OCI-LY1 (cell line): ENCODE data around the gene MYADML2.

Source experiments
- H2AFZ ChIP-seq: fragments of 200-600 bp; sonication (generic), shearing (Covaris generic); 2 replicates; pipeline ENCODE4 v1.6.0; 2014; ENCODE audit warnings: antibody characterized with exemption, mild to moderate bottlenecking, low read length
- H3F3A ChIP-seq: fragments of 200-600 bp; sonication (generic), shearing (Covaris generic); 2 replicates; pipeline ENCODE4 v1.6.0; 2014; ENCODE audit warnings: mild to moderate bottlenecking, antibody characterized with exemption, low read length, moderate library complexity; ENCODE audit not compliant: insufficient read depth
- H3K27ac ChIP-seq: fragments of 200-600 bp; sonication (generic); 2 replicates; pipeline ENCODE4 v1.5.1; 2014; ENCODE audit warnings: low read length, mixed run types, mild to moderate bottlenecking, low read depth; ENCODE audit not compliant: poor library complexity, severe bottlenecking
- H3K27me3 ChIP-seq: fragments of 200-600 bp; sonication (generic); 2 replicates; pipeline ENCODE4 v1.6.0; 2014; ENCODE audit warnings: antibody characterized with exemption, mild to moderate bottlenecking, low read length, moderate library complexity; ENCODE audit not compliant: insufficient read depth
- H3K36me3 ChIP-seq: fragments of 200-600 bp; sonication (generic); 2 replicates; pipeline ENCODE4 v1.6.1; 2014; ENCODE audit warnings: mild to moderate bottlenecking, antibody characterized with exemption, low read length, moderate library complexity, mixed read lengths; ENCODE audit not compliant: insufficient read depth
- H3K4me1 ChIP-seq: fragments of 200-600 bp; sonication (generic); 2 replicates; pipeline ENCODE4 v1.5.1; 2014; ENCODE audit warnings: mild to moderate bottlenecking, low read length, moderate library complexity; ENCODE audit not compliant: insufficient read depth, severe bottlenecking
- H3K4me2 ChIP-seq: fragments of 200-600 bp; sonication (generic), shearing (Covaris generic); 2 replicates; pipeline ENCODE4 v1.6.1; 2014; ENCODE audit warnings: low read length
- H3K4me3 ChIP-seq: fragments of 200-600 bp; sonication (generic); 2 replicates; pipeline ENCODE4 v1.5.1; 2014; ENCODE audit warnings: low read length, low read depth, mild to moderate bottlenecking, mixed read lengths; ENCODE audit not compliant: poor library complexity, severe bottlenecking
- H3K79me2 ChIP-seq: fragments of 200-600 bp; shearing (Covaris generic); 2 replicates; pipeline ENCODE4 v1.6.1; 2016; ENCODE audit warnings: mixed run types, low read length, mixed read lengths; ENCODE audit not compliant: insufficient read depth
- H3K9ac ChIP-seq: fragments of 200-600 bp; sonication (generic), shearing (Covaris generic); 2 replicates; pipeline ENCODE4 v1.6.1; 2014; ENCODE audit warnings: mild to moderate bottlenecking, low read length, mixed read lengths
- H3K9me2 ChIP-seq: fragments of 200-600 bp; sonication (generic), shearing (Covaris generic); 2 replicates; pipeline ENCODE4 v1.6.1; 2014; ENCODE audit warnings: low read depth, mild to moderate bottlenecking, low read length, mixed read lengths
- H3K9me3 ChIP-seq: fragments of 200-600 bp; shearing (Covaris generic); 2 replicates; pipeline ENCODE4 v1.6.1; 2014; ENCODE audit warnings: low read length, mixed read lengths
- H4K20me1 ChIP-seq: fragments of 200-600 bp; sonication (generic), shearing (Covaris generic); 2 replicates; pipeline ENCODE4 v1.6.0; 2016; ENCODE audit warnings: mild to moderate bottlenecking, low read length; ENCODE audit not compliant: insufficient read depth
- CTCF ChIP-seq: fragments of 200-600 bp; sonication (generic), shearing (Covaris generic); IDR thresholded peaks from 2 replicates; pipeline ENCODE4 v1.5.1; 2017; ENCODE audit warnings: mild to moderate bottlenecking, antibody characterized with exemption, low read length, moderate library complexity, mixed read lengths
- EZH2 ChIP-seq: fragments of 200-600 bp; sonication (generic), shearing (Covaris generic); IDR thresholded peaks from 2 replicates; pipeline ENCODE4 v1.8.0; 2017; ENCODE audit warnings: borderline replicate concordance, mixed run types, mild to moderate bottlenecking, antibody characterized with exemption, low read length, moderate library complexity, mixed read lengths

Gene MYADML2

GRCh38 chr17:81961521-81962498, 14.8 kb upstream of the MYADML2 start:
- H3K27me3 ChIP-seq, result peaks cover 25% of the 10 kb centered on the region; the same call in 1 of the 2 replicates
- peaks cover 10% of the 10 kb centered on the region for H3K4me1 ChIP-seq
- no peaks in the 10 kb centered on the region for H4K20me1 ChIP-seq
- no peak overlapping the region for H2AFZ ChIP-seq
- no peak overlapping the region for H3K4me2 ChIP-seq
- TF ChIP-seq CTCF (no peak), EZH2 (no peak)
- no peaks in the 10 kb centered on the region for H3F3A ChIP-seq
- no peak overlapping the region for H3K27ac ChIP-seq
- H3K36me3 ChIP-seq, result no peaks in the 10 kb centered on the region
- no peaks in the 10 kb centered on the region for H3K9me3 ChIP-seq
- no peaks in the 10 kb centered on the region for H3K79me2 ChIP-seq
- no peak overlapping the region for H3K9ac ChIP-seq
- H3K9me2 ChIP-seq, result no peaks in the 10 kb centered on the region
- no peak overlapping the region for H3K4me3 ChIP-seq

- no peak within 1 kb of the TSS for H3K27ac ChIP-seq
- peaks cover 10% of the 10 kb centered on the region for H3K4me1 ChIP-seq
- H3K27me3 ChIP-seq, result peaks cover 30% of the 10 kb centered on the region; the same call in 1 of the 2 replicates
- no peaks in the 10 kb centered on the region for H3K79me2 ChIP-seq
- no peak within 1 kb of the TSS for H3K9ac ChIP-seq
- H3K4me2 ChIP-seq, result peak within 1 kb of the TSS; percentile 67
- H4K20me1 ChIP-seq, result no peaks in the 10 kb centered on the region
- no peak within 1 kb of the TSS for H2AFZ ChIP-seq
- H3K36me3 ChIP-seq, result no peaks in the 10 kb centered on the region
- no peaks in the 10 kb centered on the region for H3K9me3 ChIP-seq
- no peaks in the 10 kb centered on the region for H3F3A ChIP-seq
- H3K4me3 ChIP-seq, result peak within 1 kb of the TSS; percentile 48
- no peak for TF ChIP-seq EZH2
- no peaks in the 10 kb centered on the region for H3K9me2 ChIP-seq
These were observed 14.1 kb upstream of the MYADML2 start, which contains the start of gene NOTUM for GRCh38 chr17:81961087-81961511. Gene NOTUM, minus strand, starts transcription at chr17:81961187. Its CDS starts 278 bp downstream, at chr17:81960909.

- TF ChIP-seq EZH2 (no peak), CTCF (no peak)
- Histone ChIP-seq H4K20me1 (no peaks in the 10 kb centered on the region), H3K4me3 (peak overlapping the region; percentile 48), H3K79me2 (no peaks in the 10 kb centered on the region), H3K9me2 (no peaks in the 10 kb centered on the region), H3K27me3 (peaks cover 30% of the 10 kb centered on the region; the same call in 1 of the 2 replicates), H3F3A (no peaks in the 10 kb centered on the region), H3K4me1 (peaks cover 10% of the 10 kb centered on the region), H2AFZ (no peak overlapping the region), H3K9ac (no peak overlapping the region), H3K27ac (no peak overlapping the region), H3K4me2 (peak overlapping the region; percentile 67), H3K9me3 (no peaks in the 10 kb centered on the region), H3K36me3 (no peaks in the 10 kb centered on the region)
These were observed 13.3 kb upstream of the MYADML2 start for GRCh38 chr17:81960130-81960958.
